GM03348 (cell line): ENCODE results near the gene MGAT1.
"Not testable (repeated sequence)": the region's sequence is repeated elsewhere in the genome, so short reads cannot be mapped to it uniquely, and the experiment has no call there.

Experiments used
- DNase-seq: peaks from one replicate; pipeline ENCODE4 v3.0.0; 2012; ENCODE audit warnings: low spot score

Gene MGAT1

GRCh38 chr5:180804129-180804618 is 1.6 kb upstream of the MGAT1 start:
- DNase-seq, result no peak

- DNase-seq, result peak; percentile 48
These were observed 849 bp upstream of the MGAT1 start for GRCh38 chr5:180803181-180804128.

GRCh38 chr5:180801596-180802324 is 846 bp downstream of the MGAT1 start:
- DNase-seq, result no peak

GRCh38 chr5:180799902-180800801 is 2.5 kb downstream of the MGAT1 start:
- peak; percentile 64 for DNase-seq

- no peak for DNase-seq
These were observed 3.4 kb downstream of the MGAT1 start for GRCh38 chr5:180799194-180799593.

GRCh38 chr5:180798193-180798592 is 4.4 kb downstream of the MGAT1 start:
- no peak for DNase-seq

- DNase-seq, result no peak
These were observed 5.1 kb downstream of the MGAT1 start for GRCh38 chr5:180797256-180798192.

- no peak for DNase-seq
These were observed 6.8 kb downstream of the MGAT1 start for GRCh38 chr5:180795771-180796313.

- DNase-seq, result no peak
These were observed 9.7 kb downstream of the MGAT1 start for GRCh38 chr5:180792965-180793287.

GRCh38 chr5:180792287-180792964 is 10.2 kb downstream of the MGAT1 start:
- DNase-seq, result no peak

GRCh38 chr5:180791611-180792213 is 10.9 kb downstream of the MGAT1 start:
- DNase-seq, result no peak

- no peak for DNase-seq
These were observed 12.1 kb downstream of the MGAT1 start for GRCh38 chr5:180790524-180790923.

- no peak for DNase-seq
These were observed 12.6 kb downstream of the MGAT1 start for GRCh38 chr5:180790020-180790419.

GRCh38 chr5:180788651-180789410 is 13.8 kb downstream of the MGAT1 start:
- not testable (repeated sequence) for DNase-seq

GRCh38 chr5:180787711-180788431 is 14.7 kb downstream of the MGAT1 start:
- DNase-seq, result no peak

GRCh38 chr5:180786531-180787398 is 15.8 kb downstream of the MGAT1 start:
- peak; percentile 37 for DNase-seq

GRCh38 chr5:180785794-180786221 is 16.8 kb downstream of the MGAT1 start:
- DNase-seq, result peak; percentile 88
